Loucy (cell line): Measurements from ENCODE around the gene HBD.

Source experiments
- H2AFZ ChIP-seq: fragments of 200-600 bp; sonication (generic); 2 replicates; pipeline ENCODE4 v1.6.0; 2016; ENCODE audit warnings: antibody characterized with exemption, mild to moderate bottlenecking, low read length, moderate library complexity
- H3F3A ChIP-seq: fragments of 200-600 bp; 2 replicates; pipeline ENCODE4 v1.6.0; 2016; ENCODE audit warnings: antibody characterized with exemption, low read depth, mild to moderate bottlenecking
- H3K27me3 ChIP-seq: fragments of 200-600 bp; sonication (generic); 2 replicates; pipeline ENCODE4 v1.6.1; 2014; ENCODE audit warnings: low read length, mild to moderate bottlenecking; ENCODE audit not compliant: insufficient read depth, poor library complexity, severe bottlenecking
- H3K36me3 ChIP-seq: fragments of 200-600 bp; sonication (generic); 2 replicates; pipeline ENCODE4 v1.6.1; 2016; ENCODE audit warnings: low read length; ENCODE audit not compliant: insufficient read depth
- H3K4me1 ChIP-seq: fragments of 200-600 bp; sonication (generic); 2 replicates; pipeline ENCODE4 v1.5.1; 2014; ENCODE audit warnings: low read length, mild to moderate bottlenecking; ENCODE audit not compliant: insufficient read depth, poor library complexity, severe bottlenecking
- H3K4me2 ChIP-seq: fragments of 200-600 bp; sonication (generic); 2 replicates; pipeline ENCODE4 v1.6.0; 2014; ENCODE audit warnings: antibody characterized with exemption, low read length, low read depth, mild to moderate bottlenecking; ENCODE audit not compliant: poor library complexity, severe bottlenecking
- H3K4me3 ChIP-seq: fragments of 200-600 bp; sonication (generic); 2 replicates; pipeline ENCODE4 v1.5.1; 2014; ENCODE audit warnings: low read length, mild to moderate bottlenecking, mixed read lengths; ENCODE audit not compliant: poor library complexity, severe bottlenecking
- H3K79me2 ChIP-seq: fragments of 200-600 bp; sonication (generic); 2 replicates; pipeline ENCODE4 v1.6.1; 2014; ENCODE audit warnings: low read length; ENCODE audit not compliant: insufficient read depth
- H3K9ac ChIP-seq: fragments of 200-600 bp; sonication (generic); 2 replicates; pipeline ENCODE4 v1.6.0; 2014; ENCODE audit warnings: mild to moderate bottlenecking, low read depth, low read length, moderate library complexity; ENCODE audit not compliant: poor library complexity, severe bottlenecking
- H3K9me2 ChIP-seq: fragments of 200-600 bp; sonication (generic); replicated peaks from 2 replicates; pipeline ENCODE4 v1.6.1; 2016; ENCODE audit warnings: low read depth, low read length, mixed read lengths
- H3K9me3 ChIP-seq: fragments of 200-600 bp; sonication (generic); 2 replicates; pipeline ENCODE4 v1.6.1; 2014; ENCODE audit warnings: mild to moderate bottlenecking, antibody characterized with exemption, low read length, low read depth; ENCODE audit not compliant: insufficient read depth
- H4K20me1 ChIP-seq: fragments of 200-600 bp; sonication (generic); 2 replicates; pipeline ENCODE4 v1.6.0; 2014; ENCODE audit warnings: antibody characterized with exemption, low read length, mild to moderate bottlenecking; ENCODE audit not compliant: insufficient read depth, poor library complexity, severe bottlenecking
- EZH2phosphoT487 ChIP-seq: fragments of 200-600 bp; IDR thresholded peaks from 2 replicates; pipeline ENCODE4 v1.6.1; 2018; ENCODE audit warnings: antibody characterized with exemption, mild to moderate bottlenecking, moderate library complexity, borderline replicate concordance
- TF ChIP-seq, protein P1 (sequence below): fragments of 200-600 bp; sonication (generic); conservative IDR thresholded peaks from 2 replicates; pipeline ENCODE4 v1.5.1; 2014; ENCODE audit warnings: mild to moderate bottlenecking, antibody characterized with exemption, low read length

HBD gene

GRCh38 chr11:5192738-5193137 is 41.5 kb downstream of the HBD start:
- H3K9me2 ChIP-seq = no peaks in the 10 kb centered on the region
- no peaks in the 10 kb centered on the region for H3F3A ChIP-seq
- H3K36me3 ChIP-seq = no peaks in the 10 kb centered on the region
- H3K4me1 ChIP-seq = no peaks in the 10 kb centered on the region
- H3K79me2 ChIP-seq = no peaks in the 10 kb centered on the region
- no peak overlapping the region for H3K4me2 ChIP-seq
- no peaks in the 10 kb centered on the region for H3K27me3 ChIP-seq
- no peaks in the 10 kb centered on the region for H4K20me1 ChIP-seq
- H3K9me3 ChIP-seq = no peaks in the 10 kb centered on the region
- H3K4me3 ChIP-seq = no peak overlapping the region
- no peak for TF ChIP-seq EZH2phosphoT487
- TF ChIP-seq, protein P1, sequence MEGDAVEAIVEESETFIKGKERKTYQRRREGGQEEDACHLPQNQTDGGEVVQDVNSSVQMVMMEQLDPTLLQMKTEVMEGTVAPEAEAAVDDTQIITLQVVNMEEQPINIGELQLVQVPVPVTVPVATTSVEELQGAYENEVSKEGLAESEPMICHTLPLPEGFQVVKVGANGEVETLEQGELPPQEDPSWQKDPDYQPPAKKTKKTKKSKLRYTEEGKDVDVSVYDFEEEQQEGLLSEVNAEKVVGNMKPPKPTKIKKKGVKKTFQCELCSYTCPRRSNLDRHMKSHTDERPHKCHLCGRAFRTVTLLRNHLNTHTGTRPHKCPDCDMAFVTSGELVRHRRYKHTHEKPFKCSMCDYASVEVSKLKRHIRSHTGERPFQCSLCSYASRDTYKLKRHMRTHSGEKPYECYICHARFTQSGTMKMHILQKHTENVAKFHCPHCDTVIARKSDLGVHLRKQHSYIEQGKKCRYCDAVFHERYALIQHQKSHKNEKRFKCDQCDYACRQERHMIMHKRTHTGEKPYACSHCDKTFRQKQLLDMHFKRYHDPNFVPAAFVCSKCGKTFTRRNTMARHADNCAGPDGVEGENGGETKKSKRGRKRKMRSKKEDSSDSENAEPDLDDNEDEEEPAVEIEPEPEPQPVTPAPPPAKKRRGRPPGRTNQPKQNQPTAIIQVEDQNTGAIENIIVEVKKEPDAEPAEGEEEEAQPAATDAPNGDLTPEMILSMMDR = no peak
- no peak overlapping the region for H2AFZ ChIP-seq
- no peak overlapping the region for H3K9ac ChIP-seq

GRCh38 chr11:5188201-5188600 is 46.1 kb downstream of the HBD start:
- no peaks in the 10 kb centered on the region for H3K4me1 ChIP-seq
- H3K27me3 ChIP-seq = no peaks in the 10 kb centered on the region
- TF ChIP-seq, protein P1 = no peak
- H3K4me3 ChIP-seq = no peak overlapping the region
- no peak overlapping the region for H3K9ac ChIP-seq
- no peaks in the 10 kb centered on the region for H4K20me1 ChIP-seq
- H2AFZ ChIP-seq = no peak overlapping the region
- no peaks in the 10 kb centered on the region for H3F3A ChIP-seq
- no peaks in the 10 kb centered on the region for H3K9me3 ChIP-seq
- no peaks in the 10 kb centered on the region for H3K9me2 ChIP-seq
- H3K4me2 ChIP-seq = no peak overlapping the region
- no peaks in the 10 kb centered on the region for H3K79me2 ChIP-seq
- no peaks in the 10 kb centered on the region for H3K36me3 ChIP-seq
